Effector memory CD4-positive, alpha-beta T cell (primary cell): ENCODE results near the gene TREML4.
A peak's percentile ranks its signal among the peaks of the same experiment; 100 is the strongest.

Experiments used
- DNase-seq, 3 donors: peaks; one replicate each; pipeline ENCODE4 v3.0.0-alpha.2; 2020
- H3K27ac ChIP-seq: 2 replicates; pipeline ENCODE4 v1.7.0; 2013; ENCODE audit warnings: mild to moderate bottlenecking, low read length, moderate library complexity; ENCODE audit not compliant: insufficient read depth, poor library complexity, severe bottlenecking
- H3K27me3 ChIP-seq: replicated peaks from 2 replicates; pipeline ENCODE4 v1.7.0; 2013; ENCODE audit warnings: mild to moderate bottlenecking, low read length; ENCODE audit not compliant: insufficient read depth, control insufficient read depth, poor library complexity, severe bottlenecking
- H3K36me3 ChIP-seq: 2 replicates; pipeline ENCODE4 v1.7.0; 2013; ENCODE audit warnings: mild to moderate bottlenecking, low read length, moderate library complexity; ENCODE audit not compliant: control insufficient read depth, insufficient read depth
- H3K4me1 ChIP-seq: 2 replicates; pipeline ENCODE4 v1.7.0; 2013; ENCODE audit warnings: low read length, mild to moderate bottlenecking; ENCODE audit not compliant: control insufficient read depth, insufficient read depth, poor library complexity, severe bottlenecking
- H3K4me3 ChIP-seq: 2 replicates; pipeline ENCODE4 v1.7.0; 2013; ENCODE audit warnings: low read length, low read depth, mild to moderate bottlenecking; ENCODE audit not compliant: insufficient read depth, poor library complexity, severe bottlenecking
- H3K9me3 ChIP-seq: 2 replicates; pipeline ENCODE4 v1.7.0; 2013; ENCODE audit warnings: mild to moderate bottlenecking, low read length, moderate library complexity; ENCODE audit not compliant: control insufficient read depth

The TREML4 gene

GRCh38 chr6:41278699-41279405, 50.7 kb downstream of the TREML4 start:
- no peaks in the 10 kb centered on the region for H3K36me3 ChIP-seq
- H3K27ac ChIP-seq: no peak overlapping the region
- peaks cover 7% of the 10 kb centered on the region for H3K4me1 ChIP-seq
- no peaks in the 10 kb centered on the region for H3K27me3 ChIP-seq
- DNase-seq: peak; percentile 8 to 33 (median 17)
- H3K4me3 ChIP-seq: no peak overlapping the region
- H3K9me3 ChIP-seq: no peaks in the 10 kb centered on the region

DNA sequence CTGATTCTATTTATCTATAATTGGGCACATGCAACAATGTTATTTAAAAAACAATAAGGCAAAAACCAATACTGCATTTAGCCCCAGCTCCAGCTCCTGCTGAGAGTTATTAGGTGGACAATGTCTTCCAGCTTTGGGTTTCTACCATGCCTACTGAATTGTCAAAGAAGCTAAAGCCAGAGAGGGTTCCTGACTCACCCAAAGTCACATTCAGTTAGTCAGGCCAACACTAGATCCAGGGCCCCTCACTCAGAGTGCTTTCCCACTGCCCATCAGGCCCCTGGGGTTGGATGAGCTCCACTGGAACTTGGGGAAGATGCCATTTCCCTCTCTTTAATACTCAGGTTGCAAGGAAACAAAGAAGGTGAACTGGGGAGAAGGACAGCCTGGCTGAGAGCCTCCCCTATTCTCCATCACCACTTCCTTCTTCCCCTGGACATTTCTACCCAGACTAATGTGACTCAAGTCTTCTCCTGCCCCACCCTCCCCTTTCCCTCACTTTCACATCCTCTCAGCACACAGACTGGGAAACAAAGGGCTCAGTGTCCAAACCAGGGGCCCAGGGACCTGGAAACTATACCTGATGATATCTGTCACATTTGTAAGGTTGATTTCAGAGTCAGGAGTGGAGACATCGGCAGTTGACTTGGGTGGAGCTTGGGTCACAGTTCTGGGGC, 52.4 kb downstream of the TREML4 start:
- no peak overlapping the region for H3K4me3 ChIP-seq
- no peaks in the 10 kb centered on the region for H3K9me3 ChIP-seq
- H3K36me3 ChIP-seq: no peaks in the 10 kb centered on the region
- no peak overlapping the region for H3K27ac ChIP-seq
- H3K4me1 ChIP-seq: peaks cover 7% of the 10 kb centered on the region
- no peaks in the 10 kb centered on the region for H3K27me3 ChIP-seq
- no peak for DNase-seq

- Histone ChIP-seq H3K36me3 (no peaks in the 10 kb centered on the region), H3K27me3 (no peaks in the 10 kb centered on the region), H3K9me3 (no peaks in the 10 kb centered on the region), H3K4me3 (no peak overlapping the region), H3K4me1 (peaks cover 7% of the 10 kb centered on the region), H3K27ac (no peak overlapping the region)
- DNase-seq: no peak
Measured at GRCh38 chr6:41283600-41283999, 55.5 kb downstream of the TREML4 start.

GRCh38 chr6:41284726-41285125, 56.6 kb downstream of the TREML4 start:
- H3K36me3 ChIP-seq: no peaks in the 10 kb centered on the region
- H3K4me1 ChIP-seq: no peaks in the 10 kb centered on the region
- no peak overlapping the region for H3K27ac ChIP-seq
- DNase-seq: no peak
- no peaks in the 10 kb centered on the region for H3K27me3 ChIP-seq
- H3K4me3 ChIP-seq: no peak overlapping the region
- H3K9me3 ChIP-seq: no peaks in the 10 kb centered on the region

DNA sequence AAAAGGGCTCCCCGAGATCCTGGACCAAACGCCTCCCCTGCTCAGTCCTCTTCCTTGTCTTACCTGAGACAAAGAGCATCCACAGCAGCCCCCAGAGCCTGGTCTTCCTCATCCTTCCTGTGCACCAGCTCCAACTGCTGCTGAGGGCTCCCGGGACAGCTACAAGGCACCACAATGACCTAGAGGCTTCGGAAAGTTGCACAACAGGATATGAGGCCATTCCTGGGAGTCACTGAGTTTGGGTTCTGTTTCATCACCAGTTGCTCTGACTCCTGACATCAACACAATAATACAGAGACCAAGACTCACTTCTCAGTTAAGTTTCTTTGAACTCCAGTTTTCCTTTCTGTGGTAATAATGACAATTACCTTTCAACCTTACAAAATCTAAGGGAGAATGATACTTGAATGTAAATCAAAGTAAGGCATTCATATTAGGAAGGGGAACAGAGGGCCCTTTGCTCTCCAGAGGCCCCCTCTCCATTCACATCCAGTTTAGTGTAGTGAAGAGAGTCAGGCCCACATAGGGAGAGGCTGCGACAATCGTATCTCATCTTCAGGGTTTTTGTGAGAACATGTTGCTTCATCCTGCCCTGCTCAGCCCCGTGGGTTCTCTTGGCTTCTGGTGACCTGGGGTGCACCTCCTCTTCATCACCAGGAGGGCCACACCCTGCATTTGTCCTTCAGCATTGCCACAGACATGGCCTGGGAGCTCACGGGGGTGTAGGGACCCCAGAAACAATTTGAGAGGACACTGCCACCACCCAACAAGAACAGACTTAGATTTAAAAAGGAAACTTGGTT, 58.6 kb downstream of the TREML4 start, which contains the start of gene TREM1:
TREM1 (minus strand) TSS at position 139 of the 803 bp plus-strand sequence; CDS start at position 112, 27 bp downstream.
- Histone ChIP-seq H3K9me3 (no peaks in the 10 kb centered on the region), H3K4me3 (no peak within 1 kb of the TSS), H3K27me3 (no peaks in the 10 kb centered on the region), H3K27ac (no peak within 1 kb of the TSS), H3K4me1 (no peaks in the 10 kb centered on the region), H3K36me3 (no peaks in the 10 kb centered on the region)
- DNase-seq: no peak

- Histone ChIP-seq H3K4me3 (no peak overlapping the region), H3K4me1 (no peaks in the 10 kb centered on the region), H3K27ac (no peak overlapping the region), H3K36me3 (no peaks in the 10 kb centered on the region), H3K9me3 (no peaks in the 10 kb centered on the region), H3K27me3 (no peaks in the 10 kb centered on the region)
- DNase-seq: no peak
Measured at GRCh38 chr6:41288030-41288753, 60.0 kb downstream of the TREML4 start.
